Activated naive CD4-positive, alpha-beta T cell treated with anti-CD3 and anti-CD28 coated beads, Interleukin-2, amount 10 ng/mL, durations not matched to agents 7 days and 5 days (primary cell): ENCODE measurements around the gene WAC.
"Not testable (repeated sequence)": the region's sequence is repeated elsewhere in the genome, so short reads cannot be mapped to it uniquely, and the experiment has no call there.

Source experiments
- CTCF ChIA-PET: fragments of 350-600 bp; sonication (Branson Sonifier 250); formaldehyde crosslinking; loops from one replicate; lab custom pipeline; 2021; ENCODE audit warnings: antibody characterized with exemption; lab: Charles Lee
- DNase-seq: peaks from one replicate; pipeline ENCODE4 v3.0.0-alpha.2; 2020
- H3K27ac Mint-ChIP-seq: one replicate; pipeline ENCODE4 v1.8.0; 2021; ENCODE audit warnings: mild to moderate bottlenecking, moderate library complexity, mixed read lengths
- H3K27me3 Mint-ChIP-seq: one replicate; pipeline ENCODE4 v1.8.0; 2021; ENCODE audit warnings: mild to moderate bottlenecking, mixed read lengths
- H3K36me3 Mint-ChIP-seq: one replicate; pipeline ENCODE4 v1.8.0; 2021; ENCODE audit warnings: mixed read lengths
- H3K4me1 Mint-ChIP-seq: one replicate; pipeline ENCODE4 v1.8.0; 2021; ENCODE audit warnings: mixed read lengths
- H3K4me3 Mint-ChIP-seq: one replicate; pipeline ENCODE4 v1.8.0; 2021; ENCODE audit warnings: mild to moderate bottlenecking, moderate library complexity, mixed read lengths
- H3K9me3 Mint-ChIP-seq: one replicate; pipeline ENCODE4 v1.8.0; 2021; ENCODE audit warnings: mixed read lengths

WAC gene

DNA sequence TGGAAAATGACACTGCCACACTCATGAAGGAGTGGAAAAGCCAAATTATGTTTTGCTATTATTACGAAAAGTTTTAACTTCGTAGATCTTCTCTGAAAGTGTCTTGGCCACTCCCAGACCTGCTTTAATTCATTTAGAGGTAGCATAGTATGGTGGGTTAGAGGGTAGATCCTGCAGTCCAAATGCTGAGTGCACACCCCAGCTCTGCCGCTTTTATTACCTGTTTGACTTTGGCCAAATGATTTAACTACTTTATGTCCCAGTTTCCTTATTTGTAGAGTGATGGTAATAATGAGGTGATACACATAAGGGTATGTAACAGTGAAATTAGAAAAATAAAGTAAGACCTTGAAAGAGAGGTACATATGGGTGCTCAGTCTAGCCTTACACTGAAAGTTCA lies 23.6 kb upstream of the WAC start:
- H3K4me3 Mint-ChIP-seq: no peak overlapping the region
- H3K36me3 Mint-ChIP-seq: no peaks in the 10 kb centered on the region
- H3K9me3 Mint-ChIP-seq: no peaks in the 10 kb centered on the region

DNA sequence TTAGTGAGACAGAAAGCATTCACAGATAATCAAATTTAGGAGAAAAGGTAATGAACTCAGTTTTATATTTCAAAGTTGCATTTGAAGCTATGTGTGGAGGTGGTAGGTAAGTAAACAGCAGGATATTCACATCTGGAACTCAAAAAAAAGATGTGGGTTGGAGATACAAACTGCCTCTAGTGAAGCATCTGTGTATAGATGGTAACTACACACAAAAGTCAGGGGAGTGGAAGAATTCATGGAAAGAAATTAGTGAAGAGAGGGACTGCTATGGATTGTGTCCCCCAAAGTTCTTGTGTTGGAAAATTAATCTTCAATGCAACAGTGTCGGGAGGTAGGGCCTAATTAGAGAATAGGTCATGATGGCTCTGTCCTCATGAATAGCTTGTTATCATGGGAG lies 18.3 kb upstream of the WAC start:
- H3K36me3 Mint-ChIP-seq: no peaks in the 10 kb centered on the region
- H3K9me3 Mint-ChIP-seq: peaks cover 2% of the 10 kb centered on the region
- no peak overlapping the region for H3K4me3 Mint-ChIP-seq
- no peak for DNase-seq
- H3K4me1 Mint-ChIP-seq: peaks cover 5% of the 10 kb centered on the region
- no peak overlapping the region for H3K27ac Mint-ChIP-seq
- CTCF ChIA-PET: interaction anchor here (0.5 kb wide), 1 partner anchor 371 kb away, joined by 3 read pairs; no protein-coding TSS in a partner anchor
- peaks cover 23% of the 10 kb centered on the region for H3K27me3 Mint-ChIP-seq

More for the DNA sequence above, 23.6 kb upstream of the WAC start:
- no peak overlapping the region for H3K27ac Mint-ChIP-seq
- peaks cover 9% of the 10 kb centered on the region for H3K27me3 Mint-ChIP-seq
- no peak for DNase-seq
- H3K4me1 Mint-ChIP-seq: no peaks in the 10 kb centered on the region
- CTCF ChIA-PET: no interaction called here

DNA sequence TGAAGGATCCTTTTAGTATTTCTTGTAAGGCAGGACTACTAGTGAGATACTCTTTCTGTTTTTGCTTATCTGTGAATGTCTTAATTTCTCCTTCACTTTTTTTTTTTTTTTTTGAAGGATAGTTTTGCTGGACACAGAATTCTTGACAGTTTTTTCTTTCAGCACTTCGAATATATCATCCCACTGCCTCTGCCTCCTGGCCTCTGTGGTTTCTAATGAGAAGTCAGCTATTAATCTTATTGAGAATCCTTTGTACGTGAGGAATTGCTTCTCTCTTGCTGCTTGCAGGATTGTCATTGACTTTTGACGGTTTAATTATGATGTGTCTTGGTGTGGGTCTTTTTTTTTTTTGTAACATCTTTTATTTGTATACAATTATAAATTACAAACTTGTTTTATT lies 12.6 kb upstream of the WAC start:
- no peak overlapping the region for H3K27ac Mint-ChIP-seq
- CTCF ChIA-PET: no interaction called here
- H3K4me1 Mint-ChIP-seq: peaks cover 10% of the 10 kb centered on the region
- DNase-seq: no peak
- no peak overlapping the region for H3K4me3 Mint-ChIP-seq
- peaks cover 30% of the 10 kb centered on the region for H3K36me3 Mint-ChIP-seq
- peaks cover 10% of the 10 kb centered on the region for H3K27me3 Mint-ChIP-seq
- peaks cover 21% of the 10 kb centered on the region for H3K9me3 Mint-ChIP-seq

DNA sequence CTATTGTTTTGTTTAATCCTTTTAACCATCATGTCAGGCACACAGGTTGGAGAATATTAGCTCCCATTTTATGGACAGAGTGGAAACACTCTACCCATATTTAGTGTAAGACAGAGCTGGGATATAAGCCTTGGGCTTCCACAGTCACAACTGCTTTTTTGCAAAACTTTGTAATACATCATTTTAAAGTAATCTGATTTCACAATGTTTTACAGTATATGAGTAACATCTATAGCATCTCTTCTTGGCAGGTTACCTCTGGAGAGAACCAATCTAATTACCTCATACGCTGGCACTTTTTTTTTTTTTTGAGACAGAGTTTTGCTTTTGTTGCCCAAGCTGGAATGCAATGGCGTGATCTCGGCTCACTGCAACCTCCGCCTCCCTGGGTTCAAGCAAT lies 12.1 kb upstream of the WAC start:
- H3K27ac Mint-ChIP-seq, H3K4me3 Mint-ChIP-seq, DNase-seq, H3K27me3 Mint-ChIP-seq, CTCF ChIA-PET: not testable (repeated sequence)
- Mint-ChIP-seq H3K9me3 (peaks cover 23% of the 10 kb centered on the region), H3K36me3 (peaks cover 33% of the 10 kb centered on the region), H3K4me1 (peaks cover 10% of the 10 kb centered on the region)

DNA sequence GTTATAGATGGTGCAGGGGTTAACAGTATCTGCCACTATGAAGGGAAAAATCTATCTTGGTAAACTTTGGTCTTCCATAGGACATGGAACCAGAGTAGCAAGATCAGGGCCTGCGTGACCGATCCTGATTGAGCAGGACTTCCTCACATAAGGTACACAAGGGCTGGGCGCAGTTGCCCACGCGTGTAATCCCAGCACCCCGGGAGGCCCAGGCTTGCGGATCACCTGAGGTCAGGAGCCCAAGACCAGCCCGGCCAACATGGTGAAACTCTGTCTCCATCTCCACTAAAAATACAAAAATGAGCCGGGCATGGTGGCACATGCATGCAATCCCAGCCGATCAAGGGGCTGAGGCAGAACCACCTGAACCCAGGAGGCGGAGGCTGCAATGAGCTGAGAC lies 11.0 kb upstream of the WAC start:
- DNase-seq, CTCF ChIA-PET, H3K27ac Mint-ChIP-seq, H3K27me3 Mint-ChIP-seq, H3K4me3 Mint-ChIP-seq: not testable (repeated sequence)
- Mint-ChIP-seq H3K36me3 (peaks cover 42% of the 10 kb centered on the region), H3K4me1 (peaks cover 10% of the 10 kb centered on the region), H3K9me3 (peaks cover 23% of the 10 kb centered on the region)

DNA sequence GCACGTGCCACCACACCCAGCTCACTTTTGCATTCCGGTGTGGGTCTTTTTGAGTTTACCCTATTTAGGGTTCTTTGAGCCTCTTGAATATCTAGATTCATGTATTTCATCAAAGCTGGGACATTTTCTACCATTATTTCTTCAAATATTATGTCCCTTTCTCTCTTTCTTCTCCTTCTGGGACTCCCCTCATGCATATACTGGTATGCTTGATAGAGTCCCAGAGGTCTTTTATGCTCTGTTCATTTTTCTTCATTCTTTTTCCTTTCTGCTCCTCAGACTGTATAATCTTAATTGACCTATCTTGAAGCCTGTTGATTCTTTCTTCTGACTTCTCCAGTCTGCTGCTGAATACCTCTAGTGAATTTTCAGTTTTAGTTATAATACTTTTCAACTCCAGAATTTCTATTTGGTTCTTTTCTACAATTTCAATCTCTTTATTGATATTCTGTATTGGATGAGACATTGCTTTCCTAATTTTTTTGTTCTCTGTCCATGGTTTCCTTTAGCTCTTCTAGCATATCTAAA lies 9.1 kb upstream of the WAC start:
- Mint-ChIP-seq H3K4me3 (no peak overlapping the region), H3K9me3 (peaks cover 23% of the 10 kb centered on the region), H3K36me3 (peaks cover 50% of the 10 kb centered on the region), H3K27ac (no peak overlapping the region), H3K27me3 (no peaks in the 10 kb centered on the region), H3K4me1 (peaks cover 9% of the 10 kb centered on the region)
- CTCF ChIA-PET: no interaction called here
- DNase-seq: no peak

DNA sequence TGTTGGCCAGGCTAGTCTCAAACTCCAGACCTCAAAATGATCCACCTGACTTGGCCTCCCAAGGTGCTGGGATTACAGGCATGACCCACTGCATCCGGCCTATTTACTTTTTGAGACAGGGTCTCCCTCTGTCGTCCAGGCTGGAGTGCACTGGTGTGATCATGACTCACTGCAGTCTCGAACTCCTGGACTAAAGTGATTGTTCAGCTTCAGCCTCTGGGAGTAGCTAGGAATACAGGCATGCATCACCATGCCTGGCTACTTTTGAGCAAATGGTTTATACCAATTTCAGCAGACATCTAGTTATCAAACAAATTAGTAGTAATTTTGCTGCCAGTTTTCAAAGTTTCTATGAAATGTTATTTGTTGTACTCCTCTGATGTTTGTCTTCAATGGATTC lies 2.2 kb upstream of the WAC start:
- DNase-seq: no peak
- no peak overlapping the region for H3K27ac Mint-ChIP-seq
- peak overlapping the region; percentile 97 for H3K4me3 Mint-ChIP-seq
- CTCF ChIA-PET: no interaction called here
- H3K9me3 Mint-ChIP-seq: peaks cover 4% of the 10 kb centered on the region
- H3K36me3 Mint-ChIP-seq: peaks cover 63% of the 10 kb centered on the region
- peaks cover 6% of the 10 kb centered on the region for H3K27me3 Mint-ChIP-seq
- H3K4me1 Mint-ChIP-seq: peaks cover 44% of the 10 kb centered on the region

DNA sequence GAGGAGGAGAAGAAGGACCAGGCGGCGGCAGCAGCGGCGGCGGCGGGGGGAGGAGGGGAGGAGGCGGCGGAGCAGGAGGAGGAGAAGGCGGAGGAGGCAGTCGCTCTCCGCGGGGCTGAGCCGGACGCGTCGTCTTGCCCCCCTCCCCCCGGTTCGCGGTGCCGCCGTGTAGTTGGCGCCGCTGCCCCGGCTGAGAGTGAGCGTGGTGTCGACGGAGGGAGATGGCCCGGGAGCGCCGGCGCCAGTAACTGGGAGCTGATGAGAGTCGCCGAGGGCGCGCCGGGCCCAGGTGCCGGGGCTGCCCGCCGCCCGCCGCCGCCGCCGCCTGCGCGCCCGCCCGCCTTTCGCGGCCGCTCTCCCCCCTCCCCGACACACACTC lies 257 bp downstream of the WAC start:
- Mint-ChIP-seq H3K4me3 (peak overlapping the region; percentile 98), H3K27me3 (peaks cover 6% of the 10 kb centered on the region), H3K36me3 (peaks cover 65% of the 10 kb centered on the region), H3K9me3 (no peaks in the 10 kb centered on the region), H3K4me1 (peaks cover 61% of the 10 kb centered on the region), H3K27ac (peak overlapping the region; percentile 100)
- no peak for DNase-seq
- CTCF ChIA-PET: no interaction called here

DNA sequence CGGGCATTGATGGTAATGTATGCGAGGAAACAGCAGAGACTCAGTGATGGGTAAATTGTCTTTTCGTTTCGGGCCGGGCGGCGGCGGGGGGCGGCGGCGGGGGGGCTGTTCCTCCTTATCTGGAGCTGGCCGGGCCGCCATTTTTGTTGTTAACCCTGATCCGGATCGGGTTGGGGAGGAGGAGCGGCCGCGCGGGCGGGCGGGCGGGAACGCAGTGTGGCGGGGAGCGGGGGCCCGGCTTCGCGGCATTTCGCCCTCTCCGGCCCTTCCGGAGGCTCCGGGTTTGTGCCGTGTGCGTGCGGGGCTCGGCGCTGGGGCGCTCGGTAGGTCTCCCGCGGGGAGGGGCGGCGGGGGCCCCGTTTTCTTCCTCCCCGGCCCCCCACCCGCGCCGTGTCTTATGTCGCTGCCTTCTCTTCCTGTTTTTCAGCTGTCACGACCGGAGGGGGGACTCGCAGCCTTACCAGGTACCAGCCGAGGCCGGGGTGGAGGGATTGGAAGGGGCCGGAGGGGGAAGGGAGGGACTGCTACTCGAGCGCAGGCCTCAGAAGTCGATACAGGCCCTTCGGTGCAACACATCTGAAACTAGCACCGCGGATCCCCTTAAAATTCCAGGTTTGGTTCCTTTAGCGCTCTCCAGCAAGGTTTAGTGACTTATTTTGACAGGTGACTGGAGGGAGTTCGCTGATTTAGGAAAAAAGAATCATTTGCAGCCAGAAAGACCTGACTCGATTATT lies 820 bp downstream of the WAC start:
- DNase-seq: peak; percentile 78
- Mint-ChIP-seq H3K27ac (peak overlapping the region; percentile 100), H3K36me3 (peaks cover 68% of the 10 kb centered on the region), H3K9me3 (no peaks in the 10 kb centered on the region), H3K27me3 (peaks cover 6% of the 10 kb centered on the region), H3K4me3 (peak overlapping the region; percentile 98), H3K4me1 (peaks cover 61% of the 10 kb centered on the region)
- CTCF ChIA-PET: no interaction called here

DNA sequence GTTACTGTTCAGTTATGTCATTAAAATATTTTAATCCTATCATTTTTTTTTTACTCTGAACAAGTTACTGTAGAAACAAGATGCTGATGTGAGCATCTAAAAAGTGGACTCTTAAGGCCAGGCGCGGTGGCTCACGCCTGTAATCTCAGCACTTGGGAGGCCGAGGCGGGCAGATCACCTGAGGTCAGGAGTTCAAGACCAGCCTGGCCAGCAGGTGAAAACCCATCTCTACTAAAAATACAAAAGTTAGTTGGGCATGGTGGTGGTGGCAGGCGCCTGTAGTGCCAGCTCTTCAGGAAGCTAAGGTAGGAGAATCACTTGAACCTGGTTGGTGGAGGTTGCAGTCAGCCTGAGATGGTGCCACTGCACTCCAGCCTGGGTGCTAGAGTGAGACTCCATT lies 2.9 kb downstream of the WAC start:
- Mint-ChIP-seq H3K27me3 (peaks cover 6% of the 10 kb centered on the region), H3K4me3 (no peak overlapping the region), H3K36me3 (peaks cover 66% of the 10 kb centered on the region), H3K4me1 (peaks cover 54% of the 10 kb centered on the region), H3K9me3 (no peaks in the 10 kb centered on the region), H3K27ac (peak overlapping the region; percentile 24)
- CTCF ChIA-PET: no interaction called here
- no peak for DNase-seq

DNA sequence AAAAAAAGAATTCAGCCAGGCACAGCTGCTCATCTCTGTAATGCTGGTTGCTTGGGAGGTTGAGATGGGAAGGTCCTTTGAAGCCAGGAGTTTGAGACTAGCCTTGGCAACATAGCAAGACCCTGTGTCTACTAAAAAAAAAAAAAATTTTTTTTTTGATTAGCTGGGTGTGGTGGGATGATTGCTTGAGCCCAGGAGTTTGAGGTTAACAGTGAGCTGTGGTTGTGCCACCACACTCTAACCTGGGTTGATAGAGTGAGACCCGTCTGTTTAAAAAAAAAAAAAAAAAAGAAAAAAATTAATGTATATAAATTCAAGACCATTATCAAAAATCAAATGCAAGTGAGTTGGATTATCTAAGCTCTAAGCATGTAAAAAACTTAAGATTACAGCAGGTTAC lies 5.7 kb downstream of the WAC start:
- Mint-ChIP-seq H3K4me3 (no peak overlapping the region), H3K27me3 (no peaks in the 10 kb centered on the region), H3K27ac (no peak overlapping the region), H3K36me3 (peaks cover 74% of the 10 kb centered on the region), H3K4me1 (peaks cover 59% of the 10 kb centered on the region), H3K9me3 (no peaks in the 10 kb centered on the region)
- CTCF ChIA-PET: no interaction called here
- DNase-seq: no peak

DNA sequence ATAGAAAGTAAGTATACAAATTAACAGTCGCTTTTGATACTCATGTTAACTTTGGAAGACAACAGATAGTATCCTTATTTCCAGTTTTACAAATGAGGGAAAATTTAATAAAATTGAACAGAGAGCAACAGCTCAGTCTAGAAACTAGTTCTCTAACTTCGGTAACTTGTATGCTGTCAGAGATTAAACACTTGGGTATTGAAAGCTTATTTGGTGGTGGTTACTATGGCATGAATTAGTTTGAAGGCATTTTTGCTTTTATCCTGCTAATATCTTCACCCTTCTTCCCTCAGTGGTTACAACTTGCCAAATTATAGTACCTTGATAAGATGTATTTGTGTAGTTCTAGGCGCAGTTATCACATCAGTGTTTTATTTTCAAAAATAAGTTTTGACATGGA lies 7.2 kb downstream of the WAC start:
- no peak overlapping the region for H3K27ac Mint-ChIP-seq
- no peak overlapping the region for H3K4me3 Mint-ChIP-seq
- CTCF ChIA-PET: no interaction called here

DNA sequence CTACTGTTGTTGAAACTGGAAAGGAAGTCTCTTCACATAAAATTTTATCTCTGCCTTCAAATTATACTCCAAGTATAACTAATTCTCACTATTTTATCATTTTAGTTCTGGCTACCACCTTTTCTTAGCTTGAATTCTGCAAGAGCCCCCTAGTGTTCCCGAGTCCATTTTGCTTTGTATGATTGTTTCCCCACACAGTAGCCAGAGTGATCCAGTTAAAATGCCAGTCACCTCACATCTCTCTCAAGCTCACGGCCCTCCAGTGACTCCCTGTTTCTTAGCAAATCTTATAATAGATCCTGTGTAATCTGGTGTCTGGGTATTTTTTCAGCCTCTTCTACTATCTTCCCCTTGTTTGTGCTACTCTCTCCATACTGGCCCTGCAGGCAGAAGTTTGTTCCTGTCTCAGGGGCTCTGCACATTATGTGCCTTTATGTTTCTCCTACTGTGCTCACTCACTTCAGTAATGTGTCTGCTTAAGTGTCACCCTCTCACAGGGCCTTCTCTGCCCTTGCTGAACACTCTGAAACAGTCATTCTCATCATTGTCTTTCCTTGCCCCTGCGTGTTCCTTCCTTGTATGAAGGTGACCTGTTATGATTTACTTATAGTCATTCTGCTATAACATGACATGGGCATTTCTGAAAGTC lies 8.9 kb downstream of the WAC start:
- H3K4me3 Mint-ChIP-seq: no peak overlapping the region

More for the DNA sequence above, 7.2 kb downstream of the WAC start:
- H3K4me1 Mint-ChIP-seq: peaks cover 60% of the 10 kb centered on the region
- DNase-seq: no peak
- no peaks in the 10 kb centered on the region for H3K9me3 Mint-ChIP-seq
- H3K27me3 Mint-ChIP-seq: no peaks in the 10 kb centered on the region
- peaks cover 70% of the 10 kb centered on the region for H3K36me3 Mint-ChIP-seq

DNA sequence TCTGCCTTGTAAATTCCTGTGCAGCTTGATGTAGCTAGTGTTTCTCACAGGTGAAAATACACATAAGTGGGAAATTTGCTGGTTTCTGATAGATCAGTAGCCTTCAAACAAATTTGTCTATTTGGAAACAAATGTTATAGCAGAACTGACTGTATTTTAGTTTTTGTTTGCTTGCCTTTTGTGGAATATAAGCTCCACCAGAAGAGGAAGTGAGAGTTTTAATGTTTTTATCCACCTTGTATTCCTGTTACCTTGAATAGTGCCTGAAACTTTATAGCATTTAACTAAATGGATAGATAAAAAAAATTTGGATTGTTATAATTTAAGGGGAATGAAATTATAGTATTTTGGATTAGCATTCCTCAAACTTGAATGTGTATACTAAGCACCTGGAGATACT lies 9.8 kb downstream of the WAC start:
- Mint-ChIP-seq H3K27me3 (no peaks in the 10 kb centered on the region), H3K4me1 (peaks cover 48% of the 10 kb centered on the region), H3K9me3 (no peaks in the 10 kb centered on the region), H3K27ac (no peak overlapping the region), H3K36me3 (peaks cover 56% of the 10 kb centered on the region), H3K4me3 (no peak overlapping the region)
- no peak for DNase-seq
- CTCF ChIA-PET: no interaction called here

More for the DNA sequence above, 8.9 kb downstream of the WAC start:
- DNase-seq: no peak
- Mint-ChIP-seq H3K27me3 (no peaks in the 10 kb centered on the region), H3K9me3 (no peaks in the 10 kb centered on the region), H3K27ac (no peak overlapping the region), H3K36me3 (peaks cover 65% of the 10 kb centered on the region), H3K4me1 (peaks cover 57% of the 10 kb centered on the region)
- CTCF ChIA-PET: no interaction called here

DNA sequence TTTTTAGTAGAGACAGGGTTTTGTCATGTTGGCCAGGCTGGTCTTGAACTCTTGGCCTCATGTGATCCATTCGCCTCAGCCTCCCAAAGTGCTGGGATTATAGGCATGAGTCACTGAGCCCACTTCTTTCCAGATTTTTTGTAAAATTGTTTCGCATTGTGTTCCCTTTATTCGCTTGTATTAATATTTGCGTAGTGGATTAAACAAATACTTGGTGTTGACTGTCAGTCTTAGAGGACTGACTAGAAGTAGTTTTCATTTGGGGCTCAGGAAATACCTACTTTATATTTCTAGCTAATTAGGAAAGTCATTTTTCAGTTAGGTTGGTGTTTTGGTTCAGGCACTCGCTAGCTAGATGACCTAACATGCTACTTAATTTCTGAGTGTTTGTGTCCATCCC lies 11.1 kb downstream of the WAC start:
- Mint-ChIP-seq H3K27ac (no peak overlapping the region), H3K4me1 (peaks cover 49% of the 10 kb centered on the region), H3K4me3 (no peak overlapping the region), H3K27me3 (no peaks in the 10 kb centered on the region), H3K36me3 (peaks cover 52% of the 10 kb centered on the region), H3K9me3 (no peaks in the 10 kb centered on the region)
- DNase-seq: no peak
- CTCF ChIA-PET: interaction anchor here (1.0 kb wide), 1 partner anchor 22 kb away, joined by 3 read pairs; no protein-coding TSS in a partner anchor
